H9 (cell line): ENCODE results near the gene ALX4. TPM values are rescaled to one million over a fixed set of nuclear protein-coding genes. Genes with fewer than 3 reads are reported as not detected.

Experiments
- DNase-seq: peaks from one replicate; pipeline ENCODE4 v3.0.0-alpha.2; 2017
- H2AFZ ChIP-seq: one replicate; pipeline ENCODE4 v1.6.1; 2013; ENCODE audit warnings: mild to moderate bottlenecking, low read length, control low read depth, moderate library complexity
- H2AK5ac ChIP-seq: 2 replicates; pipeline ENCODE4 v1.6.1; 2013; ENCODE audit warnings: low read length, control low read depth, mixed read lengths; ENCODE audit not compliant: insufficient read length
- H2BK120ac ChIP-seq: one replicate; pipeline ENCODE4 v1.6.1; 2013; ENCODE audit warnings: low read depth, mild to moderate bottlenecking, low read length, control low read depth, inconsistent platforms; ENCODE audit not compliant: poor library complexity, severe bottlenecking
- H2BK12ac ChIP-seq: 2 replicates; pipeline ENCODE4 v1.6.1; 2013; ENCODE audit warnings: low read length, control low read depth, mixed read lengths, low read depth; ENCODE audit not compliant: insufficient read length
- H2BK15ac ChIP-seq: 2 replicates; pipeline ENCODE4 v1.6.1; 2013; ENCODE audit warnings: low read depth, low read length, control low read depth
- H2BK20ac ChIP-seq: one replicate; pipeline ENCODE4 v1.6.1; 2013; ENCODE audit warnings: low read depth, mild to moderate bottlenecking, low read length, control low read depth, inconsistent platforms; ENCODE audit not compliant: poor library complexity, severe bottlenecking
- H2BK5ac ChIP-seq: 2 replicates; pipeline ENCODE4 v1.6.1; 2013; ENCODE audit warnings: low read length, control low read depth, mixed read lengths; ENCODE audit not compliant: insufficient read length
- H3K14ac ChIP-seq: 2 replicates; pipeline ENCODE4 v1.6.1; 2013; ENCODE audit warnings: low read length, control low read depth; ENCODE audit not compliant: insufficient read depth
- H3K18ac ChIP-seq: 2 replicates; pipeline ENCODE4 v1.6.1; 2013; ENCODE audit warnings: low read depth, mild to moderate bottlenecking, mixed read lengths, low read length, control low read depth; ENCODE audit not compliant: insufficient read length
- H3K23ac ChIP-seq: 2 replicates; pipeline ENCODE4 v1.6.1; 2013; ENCODE audit warnings: low read length, control low read depth, mixed read lengths, low read depth; ENCODE audit not compliant: insufficient read length
- H3K23me2 ChIP-seq: 2 replicates; pipeline ENCODE4 v1.6.1; 2013; ENCODE audit warnings: low read depth, mild to moderate bottlenecking, mixed read lengths, low read length, control low read depth; ENCODE audit not compliant: insufficient read length, poor library complexity, severe bottlenecking
- H3K27ac ChIP-seq: 2 replicates; pipeline ENCODE4 v1.5.1; 2013; ENCODE audit warnings: low read length, control low read depth, mixed read lengths, low read depth; ENCODE audit not compliant: insufficient read length
- H3K27me3 ChIP-seq: 2 replicates; pipeline ENCODE4 v1.6.1; 2013; ENCODE audit warnings: low read length, control low read depth, inconsistent platforms; ENCODE audit not compliant: insufficient read depth
- H3K4ac ChIP-seq: 2 replicates; pipeline ENCODE4 v1.6.1; 2013; ENCODE audit warnings: low read depth, mild to moderate bottlenecking, control low read depth, inconsistent platforms, low read length, moderate library complexity
- H3K4me1 ChIP-seq: 2 replicates; pipeline ENCODE4 v1.6.1; 2013; ENCODE audit warnings: low read length, control low read depth, inconsistent platforms; ENCODE audit not compliant: insufficient read depth
- H3K4me2 ChIP-seq: 2 replicates; pipeline ENCODE4 v1.6.1; 2013; ENCODE audit warnings: low read length, control low read depth, mixed read lengths; ENCODE audit not compliant: insufficient read length, insufficient read depth
- H3K56ac ChIP-seq: 2 replicates; pipeline ENCODE4 v1.6.1; 2013; ENCODE audit warnings: low read depth, mild to moderate bottlenecking, mixed read lengths, low read length, control low read depth; ENCODE audit not compliant: insufficient read length
- H3K79me1 ChIP-seq: 2 replicates; pipeline ENCODE4 v1.6.1; 2013; ENCODE audit warnings: low read depth, mild to moderate bottlenecking, moderate library complexity, low read length, control low read depth, inconsistent platforms; ENCODE audit not compliant: insufficient read depth, poor library complexity, severe bottlenecking
- H3K79me2 ChIP-seq: 2 replicates; pipeline ENCODE4 v1.6.1; 2013; ENCODE audit warnings: low read length, control low read depth, inconsistent platforms; ENCODE audit not compliant: insufficient read depth
- H3K9ac ChIP-seq: 2 replicates; pipeline ENCODE4 v1.6.1; 2013; ENCODE audit warnings: low read length, control low read depth, mixed read lengths; ENCODE audit not compliant: insufficient read length; ENCODE audit errors: extremely low read depth
- H3K9me3 ChIP-seq: one replicate; pipeline ENCODE4 v1.6.1; 2013; ENCODE audit warnings: low read depth, low read length, inconsistent platforms; ENCODE audit not compliant: control insufficient read depth
- H3T11ph ChIP-seq: one replicate; pipeline ENCODE4 v1.6.1; 2013; ENCODE audit warnings: mild to moderate bottlenecking, low read length, control low read depth, inconsistent platforms
- H4K20me1 ChIP-seq: one replicate; pipeline ENCODE4 v1.6.1; 2013; ENCODE audit not compliant: control insufficient read depth, insufficient read length, insufficient read depth
- H4K5ac ChIP-seq: 2 replicates; pipeline ENCODE4 v1.6.1; 2013; ENCODE audit warnings: low read depth, mild to moderate bottlenecking, mixed read lengths, low read length, control low read depth; ENCODE audit not compliant: insufficient read length
- H4K8ac ChIP-seq: replicated peaks from 2 replicates; pipeline ENCODE4 v1.6.1; 2013; ENCODE audit warnings: low read length, control low read depth, mixed read lengths, low read depth; ENCODE audit not compliant: insufficient read length
- H4K91ac ChIP-seq: 2 replicates; pipeline ENCODE4 v1.6.1; 2013; ENCODE audit warnings: low read depth, mild to moderate bottlenecking, moderate library complexity, mixed read lengths, low read length, control low read depth; ENCODE audit not compliant: insufficient read length
- H3K27ac Mint-ChIP-seq, 3 experiments: 2 replicates in 2 of 3; 3 replicates in 1 of 3; pipeline ENCODE4 v1.8.0; 2020 to 2021; ENCODE audit warnings: mixed read lengths in 3 of 3, mild to moderate bottlenecking in 1 of 3, moderate library complexity in 1 of 3
- H3K27me3 Mint-ChIP-seq: 2 replicates; pipeline ENCODE4 v1.8.0; 2021; ENCODE audit warnings: low read depth, mild to moderate bottlenecking, moderate library complexity, mixed read lengths
- H3K36me3 Mint-ChIP-seq, 3 experiments: 2 replicates in 2 of 3; 3 replicates in 1 of 3; pipeline ENCODE4 v1.8.0; 2020 to 2021; ENCODE audit warnings: low read depth in 3 of 3, mixed read lengths in 3 of 3; ENCODE audit not compliant: insufficient read depth in 1 of 3
- H3K4me1 Mint-ChIP-seq, 2 experiments: 2 replicates each; pipeline ENCODE4 v1.8.0; 2020; ENCODE audit warnings: mixed read lengths in 2 of 2
- H3K4me3 Mint-ChIP-seq, 2 experiments: 2 replicates in 1 of 2; 3 replicates in 1 of 2; pipeline ENCODE4 v1.8.0; 2020 to 2021; ENCODE audit warnings: mild to moderate bottlenecking in 2 of 2, mixed read lengths in 2 of 2, moderate library complexity in 1 of 2
- H3K9me3 Mint-ChIP-seq, 2 experiments: 2 replicates in 1 of 2; 3 replicates in 1 of 2; pipeline ENCODE4 v1.8.0; 2020; ENCODE audit warnings: mild to moderate bottlenecking in 2 of 2, mixed read lengths in 2 of 2, moderate library complexity in 1 of 2
- WGBS: extraction: QIAGEN DNeasy Blood & Tissue Kit; methylation state at CpG from one replicate; pipeline ENCODE4 v1.1.7; 2013; ENCODE audit warnings: missing lambda C conversion rate, low lambda C conversion rate, mixed read lengths; ENCODE audit not compliant: insufficient read length; ENCODE audit errors: extremely low coverage; 5-methylcytosine and 5-hydroxymethylcytosine counted together
- total RNA-seq: library from RNA; stranded (reverse); gene quantifications from 2 replicates; pipeline ENCODE4 v1.2.1, GENCODE V29; 2021
- TF ChIP-seq, protein P1 (sequence below): fragments of 200-600 bp; sonication (generic); conservative IDR thresholded peaks from 3 replicates; pipeline ENCODE4 v1.8.0; 2021; ENCODE audit warnings: antibody characterized with exemption, mild to moderate bottlenecking

The ALX4 gene
- total RNA-seq, 1 experiment from 2014 or later, result not detected

DNA sequence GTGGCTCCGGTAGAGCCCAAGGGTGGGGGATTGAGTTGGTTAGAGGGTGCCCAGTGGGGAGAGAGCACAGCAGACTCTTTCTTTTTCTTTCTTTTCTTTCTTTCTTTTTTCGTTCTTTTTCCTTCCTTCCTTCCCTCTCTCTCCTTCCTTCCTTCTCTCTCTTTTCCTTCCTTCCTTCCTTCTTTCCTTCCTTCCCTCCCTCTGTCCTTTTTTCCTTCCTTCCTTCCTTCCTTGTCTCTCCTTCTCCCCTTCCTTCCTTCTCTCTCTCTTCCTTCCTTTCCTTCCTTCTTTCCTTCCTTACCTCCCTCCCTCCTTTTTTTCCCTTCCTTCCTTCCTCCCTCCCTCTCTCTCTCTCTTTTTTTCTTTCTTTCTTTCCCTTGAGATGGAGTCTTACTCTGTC, 4.8 kb upstream of the ALX4 start:
- H3T11ph ChIP-seq, result no peak overlapping the region
- no peak overlapping the region for H3K27ac Mint-ChIP-seq
- H3K79me2 ChIP-seq, result no peaks in the 10 kb centered on the region
- H2BK15ac ChIP-seq, result no peak overlapping the region
- no peak overlapping the region for H4K8ac ChIP-seq
- peaks cover 0 to 17% of the 10 kb centered on the region in 2 experiments; a peak in 3 of 5 replicates for H3K9me3 Mint-ChIP-seq
- H2AFZ ChIP-seq, result no peak overlapping the region
- no peak overlapping the region for H3K4me3 Mint-ChIP-seq
- H2AK5ac ChIP-seq, result no peak overlapping the region
- H3K27me3 Mint-ChIP-seq, result peaks cover 100% of the 10 kb centered on the region
- DNase-seq, result no peak
- peaks cover 98% of the 10 kb centered on the region for H3K27me3 ChIP-seq
- H4K5ac ChIP-seq, result no peak overlapping the region
- H2BK5ac ChIP-seq, result no peak overlapping the region
- TF ChIP-seq, protein P1, sequence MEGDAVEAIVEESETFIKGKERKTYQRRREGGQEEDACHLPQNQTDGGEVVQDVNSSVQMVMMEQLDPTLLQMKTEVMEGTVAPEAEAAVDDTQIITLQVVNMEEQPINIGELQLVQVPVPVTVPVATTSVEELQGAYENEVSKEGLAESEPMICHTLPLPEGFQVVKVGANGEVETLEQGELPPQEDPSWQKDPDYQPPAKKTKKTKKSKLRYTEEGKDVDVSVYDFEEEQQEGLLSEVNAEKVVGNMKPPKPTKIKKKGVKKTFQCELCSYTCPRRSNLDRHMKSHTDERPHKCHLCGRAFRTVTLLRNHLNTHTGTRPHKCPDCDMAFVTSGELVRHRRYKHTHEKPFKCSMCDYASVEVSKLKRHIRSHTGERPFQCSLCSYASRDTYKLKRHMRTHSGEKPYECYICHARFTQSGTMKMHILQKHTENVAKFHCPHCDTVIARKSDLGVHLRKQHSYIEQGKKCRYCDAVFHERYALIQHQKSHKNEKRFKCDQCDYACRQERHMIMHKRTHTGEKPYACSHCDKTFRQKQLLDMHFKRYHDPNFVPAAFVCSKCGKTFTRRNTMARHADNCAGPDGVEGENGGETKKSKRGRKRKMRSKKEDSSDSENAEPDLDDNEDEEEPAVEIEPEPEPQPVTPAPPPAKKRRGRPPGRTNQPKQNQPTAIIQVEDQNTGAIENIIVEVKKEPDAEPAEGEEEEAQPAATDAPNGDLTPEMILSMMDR, result no peak
- H3K18ac ChIP-seq, result no peak overlapping the region
- H3K4me1 ChIP-seq, result no peaks in the 10 kb centered on the region; the same call in 1 of the 2 replicates
- no peak overlapping the region for H3K27ac ChIP-seq
- H3K36me3 Mint-ChIP-seq, result no peaks in the 10 kb centered on the region; a peak in 4 of 7 replicates
- no peaks in the 10 kb centered on the region for H4K20me1 ChIP-seq
- WGBS, result no CpG with 5 or more reads among the region's 2 CpGs
- H3K4ac ChIP-seq, result no peak overlapping the region
- no peak overlapping the region for H3K14ac ChIP-seq
- no peak overlapping the region for H3K56ac ChIP-seq
- peaks cover 16 to 62% of the 10 kb centered on the region in 2 experiments for H3K4me1 Mint-ChIP-seq
- no peak overlapping the region for H4K91ac ChIP-seq
- peaks cover 18% of the 10 kb centered on the region for H3K23me2 ChIP-seq
- H3K9ac ChIP-seq, result no peak overlapping the region
- no peak overlapping the region for H3K4me2 ChIP-seq
- H3K23ac ChIP-seq, result no peak overlapping the region
- H3K9me3 ChIP-seq, result no peaks in the 10 kb centered on the region
- no peaks in the 10 kb centered on the region for H3K79me1 ChIP-seq
- no peak overlapping the region for H2BK120ac ChIP-seq
- no peak overlapping the region for H2BK12ac ChIP-seq
- H2BK20ac ChIP-seq, result no peak overlapping the region
